GM12891 (cell line): ENCODE measurements around the gene SMARCD2.
"Not testable (repeated sequence)": the region's sequence is repeated elsewhere in the genome, so short reads cannot be mapped to it uniquely, and the experiment has no call there.

Source experiments
- DNase-seq: peaks from one replicate; pipeline ENCODE4 v3.0.0; 2011; ENCODE audit warnings: low spot score; ENCODE audit not compliant: insufficient read length
- FAIRE-seq: peaks from 2 replicates; lab custom pipeline; 2011; peaks lifted over from hg19 to GRCh38; lab: Jason Lieb, UNC
- PAX5 ChIP-seq: IDR thresholded peaks from 2 replicates; pipeline ENCODE4 v1.6.1; 2011; ENCODE audit warnings: low read length, moderate library complexity, mild to moderate bottlenecking; ENCODE audit not compliant: insufficient read depth, severe bottlenecking
- POLR2A ChIP-seq: IDR thresholded peaks from 2 replicates; pipeline ENCODE4 v1.6.1; 2011; ENCODE audit warnings: low read depth, low read length, control low read depth
- POLR2AphosphoS5 ChIP-seq: IDR thresholded peaks from 2 replicates; pipeline ENCODE4 v1.6.1; 2011; ENCODE audit warnings: low read depth, low read length, control low read depth
- POU2F2 ChIP-seq: IDR thresholded peaks from 2 replicates; pipeline ENCODE4 v1.6.1; 2011; ENCODE audit warnings: low read depth, mild to moderate bottlenecking, control low read depth, low read length, moderate library complexity
- SPI1 ChIP-seq: IDR thresholded peaks from 2 replicates; pipeline ENCODE4 v1.6.1; 2011; ENCODE audit warnings: low read depth, low read length, control low read depth
- TAF1 ChIP-seq: IDR thresholded peaks from 2 replicates; pipeline ENCODE4 v1.6.1; 2011; ENCODE audit warnings: low read depth, low read length, control low read depth

The SMARCD2 gene

GRCh38 chr17:63843387-63843888 lies 953 bp upstream of the SMARCD2 start:
- not testable (repeated sequence) for DNase-seq, FAIRE-seq
- TF ChIP-seq TAF1 = peak; percentile 74; the same call in 1 of the 2 replicates

GRCh38 chr17:63842173-63842539 lies 329 bp downstream of the SMARCD2 start:
- FAIRE-seq = no peak
- TF ChIP-seq POLR2A (no peak), SPI1 (no peak), PAX5 (no peak), TAF1 (no peak), POLR2AphosphoS5 (no peak), POU2F2 (no peak)
- DNase-seq = no peak

DNA sequence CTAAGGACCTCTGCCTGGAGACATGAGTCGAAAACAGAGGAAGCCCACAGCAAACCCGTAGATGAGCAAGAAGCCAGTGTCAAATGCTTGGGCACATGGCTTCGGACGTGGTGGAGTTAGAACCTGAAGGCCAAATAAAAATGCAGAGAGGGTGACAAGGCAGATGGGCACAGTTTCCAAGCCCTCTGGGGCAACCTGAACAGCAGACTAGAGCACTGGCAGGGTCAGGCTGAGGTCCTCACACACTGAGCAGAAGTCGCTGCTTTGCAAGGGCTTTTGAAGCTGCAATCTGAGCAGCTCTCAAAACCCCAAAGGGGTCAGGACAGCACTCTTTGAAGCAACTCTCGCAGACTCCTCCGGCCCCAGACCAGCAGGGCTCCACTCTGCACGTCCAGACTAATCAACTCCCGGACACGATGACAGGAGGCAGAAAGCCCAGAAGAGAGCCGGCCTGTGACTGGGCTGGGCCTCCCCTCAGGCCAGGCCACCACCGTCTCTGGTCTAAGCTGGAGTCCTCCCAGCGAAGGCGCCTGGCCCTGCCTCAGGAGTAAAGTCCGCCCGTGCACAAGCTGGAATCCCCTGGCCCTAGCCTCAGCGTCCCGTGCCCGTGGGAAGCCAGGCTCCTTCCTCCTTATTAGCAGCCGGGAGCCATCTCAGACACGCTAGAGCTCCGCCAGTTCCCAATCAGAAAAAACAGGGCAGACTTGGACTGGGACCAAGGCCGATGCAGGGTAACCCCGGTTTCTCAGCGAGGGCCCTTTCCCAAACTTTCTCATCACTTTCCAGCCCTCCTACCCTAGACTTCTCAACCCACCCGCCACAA lies 924 bp downstream of the SMARCD2 start:
- no peak for TF ChIP-seq PAX5
- no peak for TF ChIP-seq SPI1
- no peak for TF ChIP-seq POU2F2
- TF ChIP-seq POLR2A = no peak
- TF ChIP-seq POLR2AphosphoS5 = no peak
- no peak for TF ChIP-seq TAF1
- no peak for DNase-seq
- peak; percentile 45 for FAIRE-seq

GRCh38 chr17:63840591-63841349 lies 1.7 kb downstream of the SMARCD2 start:
- FAIRE-seq (no peak), DNase-seq (no peak)
- TF ChIP-seq POU2F2 = no peak
- no peak for TF ChIP-seq POLR2AphosphoS5
- no peak for TF ChIP-seq PAX5

DNA sequence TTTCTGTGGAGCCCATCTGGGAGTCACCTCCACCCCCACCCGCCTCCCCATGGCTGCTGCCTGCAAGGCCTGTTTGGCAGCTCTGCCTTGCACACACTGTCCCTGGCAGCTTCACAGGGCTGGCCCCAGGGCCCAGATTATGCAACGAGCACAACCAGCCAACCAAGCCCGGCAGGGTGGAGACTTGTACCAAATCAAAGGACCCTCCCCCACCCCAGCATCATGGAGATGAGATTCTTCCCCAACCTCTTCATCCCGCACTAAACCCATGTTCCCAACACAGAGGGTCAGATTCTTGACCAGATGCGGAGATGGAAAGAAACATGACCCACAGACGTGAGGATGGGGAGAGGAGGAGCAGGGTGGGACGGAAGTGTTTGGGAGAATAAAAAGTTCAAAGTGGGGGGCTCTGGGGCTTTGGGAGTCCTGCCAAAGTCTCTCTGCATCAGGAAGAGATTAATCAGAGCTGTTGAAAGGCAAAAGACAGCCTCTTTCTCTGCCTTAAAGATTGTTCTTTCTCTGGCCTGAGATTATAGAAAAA lies 3.8 kb downstream of the SMARCD2 start:
- DNase-seq (no peak), FAIRE-seq (no peak)
- TF ChIP-seq POLR2A = no peak
- TF ChIP-seq POLR2AphosphoS5 = no peak
- no peak for TF ChIP-seq PAX5
- TF ChIP-seq TAF1 = no peak
- no peak for TF ChIP-seq POU2F2

GRCh38 chr17:63837962-63838600 lies 4.4 kb downstream of the SMARCD2 start:
- TF ChIP-seq TAF1 (no peak), POLR2AphosphoS5 (no peak), PAX5 (no peak), SPI1 (no peak), POLR2A (no peak), POU2F2 (no peak)
- DNase-seq (no peak), FAIRE-seq (no peak)

- TF ChIP-seq POU2F2 = no peak
- no peak for TF ChIP-seq SPI1
- no peak for TF ChIP-seq PAX5
- TF ChIP-seq TAF1 = no peak
- TF ChIP-seq POLR2AphosphoS5 = no peak
- no peak for TF ChIP-seq POLR2A
- FAIRE-seq = no peak
- no peak for DNase-seq
Observed at GRCh38 chr17:63837480-63837879, 5.0 kb downstream of the SMARCD2 start.

- no peak for DNase-seq
- no peak for FAIRE-seq
- TF ChIP-seq SPI1 (no peak), PAX5 (no peak), POLR2A (no peak), TAF1 (no peak), POLR2AphosphoS5 (no peak), POU2F2 (no peak)
Observed at GRCh38 chr17:63836811-63837210, 5.7 kb downstream of the SMARCD2 start.

GRCh38 chr17:63835167-63835720 lies 7.2 kb downstream of the SMARCD2 start:
- DNase-seq = no peak
- no peak for FAIRE-seq
- TF ChIP-seq POLR2AphosphoS5 (no peak), PAX5 (no peak), POLR2A (no peak), SPI1 (no peak), TAF1 (no peak), POU2F2 (no peak)
